Measurements from ENCODE around the gene TAF4.

DNA sequence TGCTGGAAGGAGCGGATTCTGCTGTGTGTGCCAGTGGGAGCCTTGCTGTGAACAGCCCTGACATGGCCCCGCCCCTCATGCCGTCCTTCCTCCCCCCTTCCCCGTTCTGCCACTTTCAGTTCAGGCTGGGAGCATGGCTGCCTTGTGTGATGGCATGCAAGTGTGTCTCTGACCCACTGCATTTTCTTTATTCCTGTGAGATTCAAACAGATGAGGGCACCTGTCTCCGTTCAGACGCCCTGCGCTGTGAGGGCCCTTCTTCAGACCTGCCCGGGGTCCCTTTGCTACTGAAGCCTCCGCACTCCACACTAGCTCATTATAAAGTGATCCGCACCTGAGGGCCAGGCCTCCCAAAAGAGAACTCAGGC, 88.3 kb downstream of the TAF4 start:
- TF ChIP-seq, protein P1, sequence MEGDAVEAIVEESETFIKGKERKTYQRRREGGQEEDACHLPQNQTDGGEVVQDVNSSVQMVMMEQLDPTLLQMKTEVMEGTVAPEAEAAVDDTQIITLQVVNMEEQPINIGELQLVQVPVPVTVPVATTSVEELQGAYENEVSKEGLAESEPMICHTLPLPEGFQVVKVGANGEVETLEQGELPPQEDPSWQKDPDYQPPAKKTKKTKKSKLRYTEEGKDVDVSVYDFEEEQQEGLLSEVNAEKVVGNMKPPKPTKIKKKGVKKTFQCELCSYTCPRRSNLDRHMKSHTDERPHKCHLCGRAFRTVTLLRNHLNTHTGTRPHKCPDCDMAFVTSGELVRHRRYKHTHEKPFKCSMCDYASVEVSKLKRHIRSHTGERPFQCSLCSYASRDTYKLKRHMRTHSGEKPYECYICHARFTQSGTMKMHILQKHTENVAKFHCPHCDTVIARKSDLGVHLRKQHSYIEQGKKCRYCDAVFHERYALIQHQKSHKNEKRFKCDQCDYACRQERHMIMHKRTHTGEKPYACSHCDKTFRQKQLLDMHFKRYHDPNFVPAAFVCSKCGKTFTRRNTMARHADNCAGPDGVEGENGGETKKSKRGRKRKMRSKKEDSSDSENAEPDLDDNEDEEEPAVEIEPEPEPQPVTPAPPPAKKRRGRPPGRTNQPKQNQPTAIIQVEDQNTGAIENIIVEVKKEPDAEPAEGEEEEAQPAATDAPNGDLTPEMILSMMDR (conservative IDR thresholded peaks at IDR 0.05 in 1 of 2, IDR thresholded peaks at IDR 0.05 in 1 of 2; ENCODE audit: low read depth in 1 of 2, low read length in 2 of 2): no peak
- TF ChIP-seq EZH2 (IDR thresholded peaks at IDR 0.05; ENCODE audit: low read length, missing control alignments): no peak

Measured in fibroblast of lung (primary cell).